CD4-positive, alpha-beta T cell treated with Interleukin-6 at 100 ng/mL for 8 hours (primary cell): Measurements from ENCODE around the gene PHF12.

Experiments used
- DNase-seq: peaks from one replicate; pipeline ENCODE4 v3.0.0-alpha.2; 2020; ENCODE audit warnings: mixed read lengths, low spot score

PHF12 gene

DNA sequence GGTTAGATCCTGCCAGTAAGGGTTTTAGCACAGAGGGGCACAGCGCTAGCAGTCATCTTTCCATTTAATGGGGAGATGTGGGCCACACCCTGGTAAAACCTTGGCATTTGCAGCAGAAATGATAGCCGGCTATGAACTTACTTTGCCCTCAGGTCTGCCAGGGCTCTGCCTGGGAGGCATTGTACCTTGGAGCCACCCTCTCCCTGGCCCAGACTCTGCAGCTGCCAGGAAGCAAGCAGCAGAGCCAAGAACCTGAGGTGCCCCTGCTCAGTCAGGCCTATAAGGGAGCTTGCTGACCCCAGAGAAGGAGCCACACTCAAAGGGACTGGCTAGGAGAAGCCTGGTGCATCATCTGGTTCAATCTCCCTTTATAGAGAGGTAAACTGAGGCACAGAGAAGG lies 23.7 kb upstream of the PHF12 start:
- DNase-seq: no peak

DNA sequence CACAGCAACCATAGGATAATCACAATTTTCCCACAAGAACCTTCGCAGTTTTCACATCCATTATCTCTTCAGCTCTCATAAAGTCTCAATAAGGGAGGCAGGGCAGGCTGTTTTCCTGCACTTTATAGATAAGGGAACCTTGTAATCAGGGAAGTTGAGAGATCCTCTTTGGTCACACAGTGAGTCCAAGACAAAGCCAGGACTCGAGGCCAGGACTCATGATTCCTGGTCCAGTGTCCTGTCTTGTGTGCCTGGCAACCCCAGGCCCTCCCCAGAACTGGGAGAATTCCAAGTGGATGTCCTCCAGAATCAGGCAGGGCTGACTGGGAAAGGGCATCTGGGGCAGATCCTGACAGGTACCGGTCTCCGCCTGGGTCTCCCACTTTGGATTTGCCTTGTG lies 23.1 kb upstream of the PHF12 start:
- DNase-seq: no peak

DNA sequence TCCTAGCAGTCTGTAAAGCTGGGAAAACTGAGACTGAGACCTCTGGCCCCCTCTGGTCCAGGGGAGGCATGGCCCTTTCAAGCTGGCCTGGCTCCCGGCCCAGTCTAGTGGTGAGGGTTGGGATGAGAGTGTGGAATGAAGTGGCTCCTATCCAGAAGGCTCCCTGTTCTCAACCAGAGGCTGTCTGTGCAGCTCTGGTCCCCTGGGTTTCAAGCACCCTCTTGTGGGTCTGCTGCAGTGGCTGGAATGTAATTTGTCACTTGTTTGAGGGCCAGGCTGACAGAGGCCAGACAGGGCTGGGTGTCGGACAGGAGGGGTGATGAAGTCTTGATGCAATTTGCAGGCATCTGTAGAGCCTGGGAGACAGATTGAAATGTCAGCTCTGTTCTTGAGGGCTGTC lies 22.1 kb upstream of the PHF12 start:
- DNase-seq: no peak

DNA sequence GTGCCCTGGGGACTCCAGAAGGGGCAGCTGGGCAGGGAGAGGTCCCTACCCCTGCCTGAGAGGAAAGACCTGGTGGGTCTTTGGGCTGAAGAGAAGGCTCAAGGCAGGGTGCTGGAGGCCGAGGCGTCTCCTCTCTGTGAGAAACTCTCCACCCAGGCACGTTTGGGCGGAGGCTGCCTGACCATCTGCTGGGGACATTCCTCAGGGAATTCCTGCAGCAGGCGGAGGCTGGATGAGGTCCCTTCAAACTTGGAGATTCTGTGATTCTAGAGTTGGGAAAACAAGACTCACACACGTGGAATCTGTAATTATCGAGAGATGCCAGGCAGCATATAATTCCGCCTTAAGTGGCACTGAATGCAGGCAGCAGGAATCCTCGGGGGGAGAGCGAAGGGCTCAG lies 21.1 kb upstream of the PHF12 start:
- DNase-seq: no peak

DNA sequence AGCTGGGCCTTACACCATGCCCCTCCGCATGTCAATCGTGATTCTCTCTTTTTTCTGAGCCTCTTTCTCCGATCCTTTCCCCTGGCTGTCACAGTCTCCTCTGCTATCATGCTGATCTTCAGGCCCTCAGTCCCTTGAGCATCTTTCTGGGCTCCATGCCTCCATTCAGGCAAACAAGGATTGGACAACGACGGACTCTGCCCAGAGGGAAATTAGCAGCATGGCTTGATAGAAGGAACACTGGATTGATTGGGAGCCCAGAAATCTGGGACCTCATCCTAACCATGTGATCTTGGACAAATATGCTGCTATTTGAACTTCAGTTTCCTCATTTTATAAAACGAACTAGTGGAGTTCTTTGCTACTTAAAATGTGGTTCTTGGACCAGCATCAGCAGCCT lies 19.6 kb upstream of the PHF12 start:
- DNase-seq: no peak

DNA sequence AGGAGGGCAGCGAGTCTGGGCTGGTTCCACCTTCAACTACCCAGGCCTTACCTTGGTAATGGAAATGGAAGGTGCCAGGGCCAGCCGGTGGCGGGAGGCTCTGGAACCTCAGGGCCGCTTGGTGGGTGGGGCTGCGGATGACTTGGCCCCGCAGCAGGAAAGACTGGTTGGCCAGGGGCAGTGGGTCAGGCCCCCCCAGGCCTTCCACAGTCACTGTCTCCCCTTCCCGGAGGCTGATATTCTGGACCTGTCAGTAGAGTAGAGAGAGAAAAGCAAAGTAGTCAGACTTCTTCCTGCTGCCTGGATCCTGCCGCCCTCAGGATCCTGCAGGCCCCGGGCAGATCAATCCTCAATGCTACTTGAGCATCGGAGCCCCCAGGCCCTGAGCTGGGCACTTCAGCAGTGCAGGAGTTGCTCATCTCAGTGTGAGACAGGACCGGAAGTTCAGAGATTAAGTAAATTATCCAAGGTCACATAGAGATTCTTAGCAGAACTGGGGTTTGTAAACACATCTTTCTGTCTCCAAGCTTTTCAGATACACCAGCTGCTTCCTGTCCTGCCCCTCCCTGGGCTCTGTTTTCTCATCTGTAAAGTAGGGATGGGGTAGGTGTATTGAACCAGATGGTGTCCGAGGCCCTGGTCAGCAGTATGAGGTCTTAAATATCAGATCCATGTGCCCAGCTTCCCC lies 18.5 kb upstream of the PHF12 start:
- no peak for DNase-seq

DNA sequence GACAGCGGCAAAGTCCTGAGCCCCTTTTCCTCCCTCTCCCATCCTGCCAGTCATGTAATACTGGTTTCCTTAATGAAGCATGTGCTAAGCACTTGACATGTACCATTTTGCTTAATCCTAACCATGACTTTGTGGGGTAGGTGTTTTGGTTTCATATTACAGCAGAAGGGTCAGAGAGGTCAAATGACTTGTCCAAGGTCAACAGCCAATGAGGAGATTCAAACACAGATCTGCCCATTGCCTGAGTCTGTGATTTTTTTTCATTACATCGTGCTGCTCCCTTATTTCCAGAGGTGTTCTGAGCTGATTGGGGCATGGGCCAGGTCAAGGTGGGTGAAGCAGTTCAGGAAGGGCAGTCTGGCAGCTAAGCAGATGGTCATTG lies 17.6 kb upstream of the PHF12 start:
- DNase-seq: no peak

DNA sequence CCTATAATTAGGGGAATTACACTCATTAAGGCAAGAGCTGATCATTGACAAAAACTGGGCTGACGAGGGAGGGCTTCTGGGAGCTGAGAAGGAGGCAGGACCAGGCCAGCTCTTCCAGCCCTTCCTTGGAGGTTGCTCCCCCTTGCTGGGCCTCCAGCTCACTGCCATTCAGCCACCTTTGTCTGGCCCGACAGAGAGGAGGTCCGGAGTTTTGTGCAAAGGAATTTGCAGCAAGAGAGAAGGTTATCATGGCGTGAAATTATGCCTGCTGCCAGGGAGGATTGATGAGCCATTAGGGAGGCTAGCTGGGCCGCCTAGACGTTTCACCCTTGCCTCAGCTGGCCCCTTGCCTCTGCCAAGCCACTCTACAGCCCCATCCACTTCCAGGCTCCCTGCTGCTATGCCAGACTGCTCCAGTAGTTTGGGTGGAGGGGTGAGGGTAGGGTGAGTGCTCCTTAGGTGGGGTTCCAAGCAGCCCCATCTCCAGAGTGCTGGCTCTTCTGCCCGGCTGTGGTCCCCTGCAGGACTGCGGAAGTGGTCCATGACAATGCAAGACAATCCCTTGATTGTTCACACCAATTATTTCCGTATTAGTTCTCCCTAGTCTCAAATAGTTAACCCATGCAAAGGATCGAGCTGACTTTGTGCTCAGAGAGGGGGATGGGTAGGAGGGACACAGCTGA lies 17.1 kb upstream of the PHF12 start:
- DNase-seq: no peak

DNA sequence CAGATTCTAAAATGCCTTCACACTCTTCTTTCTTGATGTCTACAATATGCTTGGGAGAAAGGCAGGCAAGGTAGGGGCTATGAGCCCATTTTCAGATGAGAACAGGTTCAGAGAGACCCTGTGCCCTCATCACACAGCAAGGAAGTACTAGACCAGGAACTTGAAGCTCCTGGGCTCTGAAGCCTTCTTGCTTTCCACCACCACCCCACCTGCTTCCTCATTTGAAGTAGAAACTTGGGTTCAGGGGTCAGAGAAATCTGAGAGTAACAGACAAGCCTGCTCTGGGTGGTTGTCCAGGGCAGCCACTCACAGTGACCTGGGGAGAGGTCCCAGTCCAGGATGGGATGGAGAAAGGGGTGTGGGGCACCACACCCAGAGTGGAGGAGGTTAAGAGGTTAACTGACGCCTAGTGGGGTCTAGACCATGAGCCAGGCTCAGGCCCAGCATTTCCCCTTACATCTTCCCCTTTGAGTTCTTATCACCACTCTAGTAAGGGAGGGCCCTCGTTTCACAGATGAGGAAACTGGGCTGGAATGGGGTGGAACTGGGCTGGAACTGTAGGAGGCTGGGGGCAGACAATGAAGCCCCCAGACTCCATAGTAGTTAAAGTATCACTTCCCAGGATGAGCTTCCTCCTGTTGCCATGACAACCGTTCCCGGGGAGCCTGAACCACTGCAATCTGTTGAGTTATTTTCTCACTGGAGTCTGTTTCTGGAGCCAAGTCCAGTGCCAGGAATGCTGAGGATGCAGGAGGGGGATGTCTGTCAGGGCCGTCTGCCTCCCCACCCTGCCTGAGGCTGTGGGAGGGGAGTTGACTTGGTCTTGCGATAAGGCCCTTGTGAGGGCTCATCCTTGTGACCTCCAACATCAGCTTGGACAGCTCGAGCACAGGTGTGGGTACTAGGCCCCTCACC lies 16.2 kb upstream of the PHF12 start:
- DNase-seq: no peak

DNA sequence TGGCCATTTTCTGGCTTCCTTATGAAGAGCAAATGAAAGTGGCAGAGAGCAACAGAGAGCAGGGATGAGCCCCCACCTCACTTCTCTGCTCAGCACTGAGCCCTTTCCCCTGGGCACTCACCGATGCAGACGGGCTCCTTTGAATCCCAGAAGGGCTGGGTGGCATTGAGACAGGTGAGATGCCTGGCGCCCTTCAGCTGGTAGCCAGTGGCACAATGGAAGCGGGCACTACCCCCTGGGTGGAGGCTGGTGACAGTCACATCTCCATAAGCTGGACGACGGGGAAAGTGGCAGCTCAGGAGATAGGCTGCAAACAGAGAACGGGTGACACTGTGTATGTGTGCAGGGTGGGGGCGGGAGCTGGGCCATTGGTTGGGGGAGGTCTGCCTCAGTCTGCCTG lies 12.5 kb upstream of the PHF12 start:
- DNase-seq: no peak

DNA sequence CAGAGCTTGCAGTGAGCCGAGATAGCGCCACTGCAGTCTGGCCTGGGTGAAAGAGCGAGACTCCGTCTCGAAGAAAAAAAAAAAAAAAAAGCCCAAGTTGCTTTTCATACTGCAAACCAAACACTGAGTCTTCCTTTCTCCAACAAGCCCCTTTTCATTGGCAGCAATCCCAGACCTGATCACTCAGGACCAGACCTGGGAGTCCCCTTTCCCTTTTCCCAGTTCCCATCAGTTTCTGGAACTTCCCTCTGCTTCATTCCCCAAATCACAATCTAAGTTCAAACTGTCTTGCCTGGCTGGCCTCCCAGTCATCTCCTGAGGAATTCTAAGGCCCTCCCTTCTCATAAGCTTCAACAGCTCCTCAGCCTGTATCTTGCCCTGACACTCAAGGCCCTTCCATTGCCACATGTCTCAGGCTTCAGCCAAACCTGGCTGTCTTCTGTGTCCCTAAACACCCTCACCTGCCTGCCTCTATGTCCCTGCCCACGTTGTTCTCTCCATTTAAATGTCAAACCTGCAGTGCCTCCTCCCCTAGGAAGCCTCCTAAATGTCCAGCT lies 11.8 kb upstream of the PHF12 start:
- DNase-seq: no peak

DNA sequence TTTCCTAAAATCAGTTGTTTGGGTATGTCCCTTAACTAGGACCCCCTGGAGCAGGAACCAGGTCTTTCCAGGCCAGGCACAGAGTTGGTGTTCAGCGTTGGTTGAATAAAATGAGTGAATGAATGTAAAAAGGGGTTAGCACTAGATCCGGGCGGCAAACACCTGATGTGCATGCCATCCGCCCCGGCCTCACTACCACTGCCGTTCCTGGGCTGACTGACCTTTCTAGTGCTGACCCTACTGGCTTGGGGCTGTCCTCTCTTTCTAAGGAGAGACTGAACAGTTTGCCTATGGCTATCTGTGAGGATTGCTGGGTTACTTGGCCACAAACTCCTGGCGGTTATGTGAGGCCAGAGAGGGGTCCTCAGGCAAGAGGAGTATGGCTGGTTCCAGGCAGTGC lies 10.1 kb upstream of the PHF12 start:
- no peak for DNase-seq

DNA sequence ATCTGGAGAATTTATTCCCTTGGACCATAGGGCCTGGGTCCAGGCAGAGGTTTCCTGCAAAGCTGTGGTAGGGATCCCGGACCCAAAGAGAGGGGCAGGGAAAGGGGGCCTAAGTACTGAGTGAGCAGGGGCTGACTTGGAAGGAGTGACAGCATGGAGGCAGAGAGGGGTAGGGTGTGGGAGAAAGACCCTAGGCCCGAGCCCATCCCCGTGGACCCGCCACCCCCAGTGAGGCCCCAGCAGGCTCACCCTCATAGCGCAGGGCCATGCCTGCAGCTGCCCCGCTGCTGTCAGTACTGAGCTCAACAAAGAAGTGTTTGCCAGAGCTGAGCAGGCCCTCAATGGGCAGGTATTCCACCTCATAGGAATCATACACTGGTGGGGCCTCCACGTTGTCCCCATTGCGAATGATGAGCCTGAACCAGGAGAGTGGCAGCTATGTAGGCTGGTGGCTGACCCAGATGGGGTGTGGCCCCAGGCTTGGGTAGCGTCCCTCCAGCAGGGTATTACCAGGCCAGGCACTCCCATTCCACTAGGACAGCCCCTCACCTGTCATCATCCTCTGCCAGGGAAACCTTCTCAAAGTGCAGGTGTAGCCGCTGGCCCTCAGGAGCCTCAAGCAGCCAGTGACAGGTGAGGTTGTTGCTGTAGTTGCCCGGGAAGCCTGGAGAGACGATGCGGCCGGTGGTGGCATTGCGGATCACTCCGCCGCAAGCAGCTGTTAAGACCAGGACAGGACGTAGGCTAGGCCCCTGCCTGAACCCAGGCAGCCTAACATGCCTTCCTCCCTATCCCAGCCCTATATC lies 9.1 kb upstream of the PHF12 start:
- no peak for DNase-seq

DNA sequence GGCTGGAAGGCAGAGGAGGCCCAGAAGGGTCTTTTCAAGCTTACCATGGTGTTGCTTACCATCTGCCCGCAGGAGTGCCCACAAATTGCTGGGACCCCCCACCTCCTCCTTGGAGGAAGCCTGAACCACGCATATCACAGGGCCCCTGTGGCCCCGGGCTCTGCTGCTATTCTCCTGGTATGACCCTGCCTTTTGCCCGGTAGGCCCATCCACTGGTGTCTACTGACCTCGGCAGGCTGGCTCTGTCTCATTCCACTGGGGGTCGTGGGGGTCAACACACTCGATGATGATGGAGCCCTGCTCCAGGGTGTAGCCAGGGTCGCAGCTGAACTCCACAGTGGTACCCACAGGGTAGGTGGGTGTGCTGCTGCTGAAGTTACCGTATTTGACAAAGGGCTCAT lies 8.2 kb upstream of the PHF12 start:
- DNase-seq: no peak

DNA sequence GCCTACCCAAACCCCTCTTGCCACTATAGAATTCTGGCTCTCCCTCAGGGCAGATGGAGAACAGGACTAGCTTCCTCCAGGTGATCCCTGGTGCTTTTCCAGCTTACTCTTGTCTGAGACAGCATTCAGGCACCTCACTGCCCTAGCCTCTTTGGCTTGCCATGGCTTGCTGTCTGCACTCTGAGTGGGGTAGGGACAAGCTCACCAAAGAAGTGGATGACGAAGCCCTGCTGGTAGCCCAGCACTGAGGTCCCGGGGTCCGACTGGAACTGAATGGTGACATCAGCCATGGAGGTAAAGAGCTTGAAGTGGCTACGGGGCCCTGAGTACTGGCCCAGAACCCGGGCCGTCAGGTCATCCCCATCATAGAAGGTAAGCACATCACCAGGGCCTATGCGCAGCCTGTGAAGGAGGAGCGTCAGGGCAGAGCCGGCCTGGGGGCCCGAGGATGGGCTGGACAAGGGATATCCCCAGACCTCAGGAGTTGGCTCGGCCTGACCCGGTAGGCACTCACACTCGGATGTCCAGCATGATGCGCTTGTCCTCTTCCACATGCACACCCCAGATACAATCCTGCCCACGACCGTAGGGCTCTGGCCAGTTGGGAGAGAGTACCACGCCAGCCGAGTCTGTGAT lies 7.6 kb upstream of the PHF12 start:
- no peak for DNase-seq

DNA sequence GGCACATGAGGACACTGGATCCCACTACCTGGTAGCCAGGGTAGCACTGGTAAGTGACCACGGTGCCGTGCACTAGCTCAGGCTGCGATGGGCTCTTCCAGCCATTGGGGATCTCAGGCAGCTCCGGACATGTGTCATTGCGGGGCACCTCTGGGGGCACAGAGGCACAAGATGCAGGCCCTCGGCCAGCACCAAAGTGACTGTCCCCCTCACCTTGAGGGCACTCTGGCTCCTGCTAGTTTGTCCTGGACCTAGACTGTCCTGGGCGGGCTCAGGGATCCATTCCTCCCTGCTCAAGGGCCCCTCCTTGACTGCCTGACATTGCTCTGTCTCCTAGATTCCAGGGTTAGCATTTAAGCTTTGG lies 6.7 kb upstream of the PHF12 start:
- no peak for DNase-seq

DNA sequence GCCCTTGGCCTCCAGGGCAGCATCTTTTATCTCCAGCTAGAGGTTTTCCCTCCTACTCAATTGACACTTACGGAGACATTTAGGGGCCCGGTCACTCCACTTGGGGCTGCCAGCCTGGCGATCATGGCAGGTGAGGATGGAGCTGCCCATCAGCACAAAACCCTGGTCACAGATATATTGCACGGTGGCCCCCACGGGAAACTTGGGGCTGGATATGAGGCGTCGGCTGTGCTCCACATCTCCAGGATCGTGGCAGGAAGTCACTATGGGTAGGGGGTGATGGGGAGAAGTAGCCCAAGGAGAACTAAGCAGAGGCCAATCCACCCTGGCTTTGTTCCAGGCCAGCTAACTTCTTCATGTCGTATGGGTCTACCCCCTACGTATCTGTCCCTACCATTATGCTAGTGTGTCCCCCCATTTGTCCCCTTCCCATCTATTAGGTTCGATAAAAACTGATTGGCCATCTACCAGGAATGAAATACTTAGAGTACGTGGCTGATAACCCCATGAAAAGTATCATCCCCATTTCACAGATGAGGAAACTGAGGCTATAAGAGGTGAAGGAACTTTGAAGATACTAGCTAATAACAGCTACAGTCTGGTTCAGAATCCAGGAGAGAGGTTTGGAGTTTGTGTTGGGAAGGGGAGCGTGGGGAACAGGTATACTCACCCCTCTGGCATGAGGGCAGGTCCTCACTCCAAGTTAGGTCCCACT lies 6.1 kb upstream of the PHF12 start:
- no peak for DNase-seq

DNA sequence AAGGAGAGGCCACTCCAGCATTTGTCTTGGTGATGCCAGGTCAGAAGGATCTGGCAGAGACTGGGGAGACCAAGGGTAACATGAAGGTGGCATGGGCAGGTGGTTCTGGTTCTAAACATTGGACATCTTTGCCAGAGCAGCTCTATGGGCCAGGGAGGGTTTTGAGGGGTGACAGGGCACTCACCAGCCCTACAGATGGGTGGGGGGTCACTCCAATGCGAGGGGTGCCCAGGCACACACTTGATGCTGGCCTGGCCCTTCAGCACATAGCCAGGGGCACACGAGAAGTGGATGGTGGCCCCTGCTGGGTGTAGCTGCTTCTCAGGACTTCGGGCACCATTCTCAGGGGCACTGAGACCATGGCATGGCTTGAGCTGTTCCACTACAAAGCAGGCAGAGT lies 5.5 kb upstream of the PHF12 start:
- DNase-seq: no peak

DNA sequence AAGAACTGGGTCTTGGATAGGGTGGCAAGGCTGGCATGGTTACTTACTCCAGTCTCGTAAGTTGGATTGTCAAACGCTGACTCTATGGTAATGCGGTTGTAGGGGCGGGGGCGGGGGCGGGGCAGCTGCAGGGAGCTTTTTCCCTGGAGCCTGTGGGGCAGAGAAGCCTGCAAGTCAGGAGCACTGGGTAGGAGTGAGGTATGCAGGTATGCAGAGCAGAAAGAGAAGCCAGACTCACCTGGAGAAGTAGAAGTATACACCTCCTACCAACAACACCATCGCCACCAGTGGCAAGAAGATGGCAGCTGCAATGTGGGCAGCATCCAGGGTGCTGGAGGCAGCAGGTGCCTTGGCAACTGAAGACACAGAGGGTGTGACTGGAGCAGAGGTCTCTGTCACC lies 4.8 kb upstream of the PHF12 start:
- DNase-seq: no peak

DNA sequence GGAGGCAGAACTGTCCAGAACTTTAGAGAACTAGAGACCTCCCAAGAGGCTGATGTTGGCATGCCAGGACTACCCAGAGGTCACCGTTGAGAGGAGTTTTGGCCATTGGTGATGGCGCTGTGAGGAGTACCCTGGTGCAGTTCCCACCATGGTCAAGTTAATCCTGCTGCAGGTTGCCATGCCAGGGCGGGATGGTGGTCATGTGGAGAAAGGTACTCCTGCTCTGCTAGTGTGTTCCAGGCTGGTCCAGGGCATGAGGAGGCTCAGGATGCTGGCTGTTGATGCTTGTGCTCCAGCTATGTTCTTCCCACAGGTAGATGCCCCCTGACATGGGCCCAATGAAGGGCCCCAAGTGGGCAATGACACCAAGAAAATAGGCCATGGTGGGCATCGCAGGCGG lies 4.1 kb upstream of the PHF12 start:
- DNase-seq: no peak

DNA sequence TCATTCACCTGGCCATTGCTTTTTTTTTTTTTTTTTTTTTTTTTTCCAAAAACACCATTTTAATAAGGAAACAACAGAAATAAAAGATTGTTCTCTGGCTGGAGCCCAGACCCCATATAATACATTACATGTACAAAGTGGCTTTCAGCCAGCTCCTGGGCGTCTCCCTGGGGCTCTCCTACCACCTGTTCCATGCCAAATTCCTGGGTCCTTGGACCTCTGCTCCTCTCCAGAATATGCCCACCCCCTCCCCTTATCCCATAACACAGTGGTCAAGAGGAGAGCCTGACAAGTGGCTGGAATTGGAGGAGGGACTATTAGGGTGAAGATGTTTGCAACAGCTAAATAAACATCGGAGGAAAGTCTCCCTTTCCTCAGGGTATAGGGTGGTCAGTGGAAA lies 3.6 kb upstream of the PHF12 start:
- no peak for DNase-seq
